GM12878 (cell line): Measurements from ENCODE around the gene MGMT.

Source experiments
- CHD4 ChIP-seq: fragments of 200-600 bp; sonication (generic); IDR thresholded peaks from 2 replicates; pipeline ENCODE4 v1.6.1; 2016; ENCODE audit warnings: mild to moderate bottlenecking
- CTCF ChIP-seq, 3 experiments: IDR thresholded peaks in 2 of 3; conservative IDR thresholded peaks in 1 of 3; 2 replicates each; pipeline ENCODE4 v1.5.1; 2011; ENCODE audit warnings: low read depth in 3 of 3, low read length in 3 of 3, mild to moderate bottlenecking in 3 of 3, control low read depth in 2 of 3, moderate library complexity in 2 of 3, inconsistent platforms in 1 of 3, mixed read lengths in 1 of 3; ENCODE audit not compliant: control insufficient read depth in 2 of 3, insufficient read depth in 1 of 3; ENCODE audit errors: extremely low read depth in 1 of 3
- EP300 ChIP-seq, 2 experiments: fragments of 150-350 bp in 1 of 2; IDR thresholded peaks; 2 replicates each; pipeline ENCODE4 v1.6.1; 2011 to 2012; ENCODE audit warnings: low read depth in 2 of 2, low read length in 2 of 2, borderline replicate concordance in 1 of 2, improper control_type of control experiment in 1 of 2, inconsistent platforms in 1 of 2; ENCODE audit not compliant: control insufficient read depth in 1 of 2
- EZH2 ChIP-seq: IDR thresholded peaks from 2 replicates; pipeline ENCODE4 v1.6.1; 2012; ENCODE audit warnings: low read depth, mild to moderate bottlenecking, control low read depth, inconsistent platforms, low read length, borderline replicate concordance; ENCODE audit not compliant: control insufficient read depth
- HDAC6 ChIP-seq: fragments of 200-600 bp; sonication (generic); IDR thresholded peaks from one replicate; pipeline ENCODE4 v1.8.0; 2017; ENCODE audit warnings: antibody characterized with exemption; ENCODE audit not compliant: unreplicated experiment
- NFXL1 ChIP-seq: fragments of 450-650 bp; IDR thresholded peaks from 2 replicates; pipeline ENCODE4 v1.6.1; 2017; ENCODE audit warnings: antibody characterized with exemption, mild to moderate bottlenecking, borderline replicate concordance
- POLR2A ChIP-seq: IDR thresholded peaks from 2 replicates; pipeline ENCODE4 v1.6.1; 2011; ENCODE audit warnings: low read depth, mild to moderate bottlenecking, low read length
- POLR2AphosphoS5 ChIP-seq: IDR thresholded peaks from 2 replicates; pipeline ENCODE4 v1.6.1; 2011; ENCODE audit warnings: mild to moderate bottlenecking, low read length, inconsistent platforms
- RAD21 ChIP-seq: IDR thresholded peaks from 2 replicates; pipeline ENCODE4 v1.6.1; 2011; ENCODE audit warnings: mild to moderate bottlenecking, low read depth, low read length, moderate library complexity; ENCODE audit not compliant: insufficient read depth
- RFX5 ChIP-seq: IDR thresholded peaks from 2 replicates; pipeline ENCODE4 v1.6.1; 2011; ENCODE audit warnings: low read depth, low read length, improper control_type of control experiment

GRCh38 chr10:129690248-129691070 lies 223.4 kb downstream of the MGMT start:
- TF ChIP-seq RFX5 (no peak), CTCF (IDR thresholded peaks at IDR 0.05 in 2 of 3, conservative IDR thresholded peaks at IDR 0.05 in 1 of 3; ENCODE audit: control insufficient read depth in 2 of 3, extremely low read depth in 1 of 3, insufficient read depth in 1 of 3, low read depth in 3 of 3, low read length in 3 of 3) (no peak), POLR2AphosphoS5 (no peak), NFXL1 (no peak), HDAC6 (no peak), EZH2 (no peak), RAD21 (no peak), CHD4 (no peak), EP300 (IDR thresholded peaks at IDR 0.05; ENCODE audit: borderline replicate concordance in 1 of 2, control insufficient read depth in 1 of 2, low read depth in 2 of 2, low read length in 2 of 2) (no peak), POLR2A (no peak)
